H9 (cell line): ENCODE measurements around the gene SLC22A12. TPM values are rescaled to one million over a fixed set of nuclear protein-coding genes. Genes with fewer than 3 reads are reported as not detected.

Experiments
- DNase-seq: peaks from one replicate; pipeline ENCODE4 v3.0.0-alpha.2; 2017
- H2AFZ ChIP-seq: one replicate; pipeline ENCODE4 v1.6.1; 2013; ENCODE audit warnings: mild to moderate bottlenecking, low read length, control low read depth, moderate library complexity
- H2AK5ac ChIP-seq: 2 replicates; pipeline ENCODE4 v1.6.1; 2013; ENCODE audit warnings: low read length, control low read depth, mixed read lengths; ENCODE audit not compliant: insufficient read length
- H2BK120ac ChIP-seq: one replicate; pipeline ENCODE4 v1.6.1; 2013; ENCODE audit warnings: low read depth, mild to moderate bottlenecking, low read length, control low read depth, inconsistent platforms; ENCODE audit not compliant: poor library complexity, severe bottlenecking
- H2BK12ac ChIP-seq: 2 replicates; pipeline ENCODE4 v1.6.1; 2013; ENCODE audit warnings: low read length, control low read depth, mixed read lengths, low read depth; ENCODE audit not compliant: insufficient read length
- H2BK15ac ChIP-seq: 2 replicates; pipeline ENCODE4 v1.6.1; 2013; ENCODE audit warnings: low read depth, low read length, control low read depth
- H2BK20ac ChIP-seq: one replicate; pipeline ENCODE4 v1.6.1; 2013; ENCODE audit warnings: low read depth, mild to moderate bottlenecking, low read length, control low read depth, inconsistent platforms; ENCODE audit not compliant: poor library complexity, severe bottlenecking
- H2BK5ac ChIP-seq: 2 replicates; pipeline ENCODE4 v1.6.1; 2013; ENCODE audit warnings: low read length, control low read depth, mixed read lengths; ENCODE audit not compliant: insufficient read length
- H3K14ac ChIP-seq: 2 replicates; pipeline ENCODE4 v1.6.1; 2013; ENCODE audit warnings: low read length, control low read depth; ENCODE audit not compliant: insufficient read depth
- H3K18ac ChIP-seq: 2 replicates; pipeline ENCODE4 v1.6.1; 2013; ENCODE audit warnings: low read depth, mild to moderate bottlenecking, mixed read lengths, low read length, control low read depth; ENCODE audit not compliant: insufficient read length
- H3K23ac ChIP-seq: 2 replicates; pipeline ENCODE4 v1.6.1; 2013; ENCODE audit warnings: low read length, control low read depth, mixed read lengths, low read depth; ENCODE audit not compliant: insufficient read length
- H3K23me2 ChIP-seq: 2 replicates; pipeline ENCODE4 v1.6.1; 2013; ENCODE audit warnings: low read depth, mild to moderate bottlenecking, mixed read lengths, low read length, control low read depth; ENCODE audit not compliant: insufficient read length, poor library complexity, severe bottlenecking
- H3K27ac ChIP-seq: 2 replicates; pipeline ENCODE4 v1.5.1; 2013; ENCODE audit warnings: low read length, control low read depth, mixed read lengths, low read depth; ENCODE audit not compliant: insufficient read length
- H3K27me3 ChIP-seq: 2 replicates; pipeline ENCODE4 v1.6.1; 2013; ENCODE audit warnings: low read length, control low read depth, inconsistent platforms; ENCODE audit not compliant: insufficient read depth
- H3K4ac ChIP-seq: 2 replicates; pipeline ENCODE4 v1.6.1; 2013; ENCODE audit warnings: low read depth, mild to moderate bottlenecking, control low read depth, inconsistent platforms, low read length, moderate library complexity
- H3K4me1 ChIP-seq: 2 replicates; pipeline ENCODE4 v1.6.1; 2013; ENCODE audit warnings: low read length, control low read depth, inconsistent platforms; ENCODE audit not compliant: insufficient read depth
- H3K4me2 ChIP-seq: 2 replicates; pipeline ENCODE4 v1.6.1; 2013; ENCODE audit warnings: low read length, control low read depth, mixed read lengths; ENCODE audit not compliant: insufficient read length, insufficient read depth
- H3K56ac ChIP-seq: 2 replicates; pipeline ENCODE4 v1.6.1; 2013; ENCODE audit warnings: low read depth, mild to moderate bottlenecking, mixed read lengths, low read length, control low read depth; ENCODE audit not compliant: insufficient read length
- H3K79me1 ChIP-seq: 2 replicates; pipeline ENCODE4 v1.6.1; 2013; ENCODE audit warnings: low read depth, mild to moderate bottlenecking, moderate library complexity, low read length, control low read depth, inconsistent platforms; ENCODE audit not compliant: insufficient read depth, poor library complexity, severe bottlenecking
- H3K79me2 ChIP-seq: 2 replicates; pipeline ENCODE4 v1.6.1; 2013; ENCODE audit warnings: low read length, control low read depth, inconsistent platforms; ENCODE audit not compliant: insufficient read depth
- H3K9ac ChIP-seq: 2 replicates; pipeline ENCODE4 v1.6.1; 2013; ENCODE audit warnings: low read length, control low read depth, mixed read lengths; ENCODE audit not compliant: insufficient read length; ENCODE audit errors: extremely low read depth
- H3K9me3 ChIP-seq: one replicate; pipeline ENCODE4 v1.6.1; 2013; ENCODE audit warnings: low read depth, low read length, inconsistent platforms; ENCODE audit not compliant: control insufficient read depth
- H3T11ph ChIP-seq: one replicate; pipeline ENCODE4 v1.6.1; 2013; ENCODE audit warnings: mild to moderate bottlenecking, low read length, control low read depth, inconsistent platforms
- H4K20me1 ChIP-seq: one replicate; pipeline ENCODE4 v1.6.1; 2013; ENCODE audit not compliant: control insufficient read depth, insufficient read length, insufficient read depth
- H4K5ac ChIP-seq: 2 replicates; pipeline ENCODE4 v1.6.1; 2013; ENCODE audit warnings: low read depth, mild to moderate bottlenecking, mixed read lengths, low read length, control low read depth; ENCODE audit not compliant: insufficient read length
- H4K8ac ChIP-seq: replicated peaks from 2 replicates; pipeline ENCODE4 v1.6.1; 2013; ENCODE audit warnings: low read length, control low read depth, mixed read lengths, low read depth; ENCODE audit not compliant: insufficient read length
- H4K91ac ChIP-seq: 2 replicates; pipeline ENCODE4 v1.6.1; 2013; ENCODE audit warnings: low read depth, mild to moderate bottlenecking, moderate library complexity, mixed read lengths, low read length, control low read depth; ENCODE audit not compliant: insufficient read length
- H3K27ac Mint-ChIP-seq, 3 experiments: 2 replicates in 2 of 3; 3 replicates in 1 of 3; pipeline ENCODE4 v1.8.0; 2020 to 2021; ENCODE audit warnings: mixed read lengths in 3 of 3, mild to moderate bottlenecking in 1 of 3, moderate library complexity in 1 of 3
- H3K27me3 Mint-ChIP-seq: 2 replicates; pipeline ENCODE4 v1.8.0; 2021; ENCODE audit warnings: low read depth, mild to moderate bottlenecking, moderate library complexity, mixed read lengths
- H3K36me3 Mint-ChIP-seq, 3 experiments: 2 replicates in 2 of 3; 3 replicates in 1 of 3; pipeline ENCODE4 v1.8.0; 2020 to 2021; ENCODE audit warnings: low read depth in 3 of 3, mixed read lengths in 3 of 3; ENCODE audit not compliant: insufficient read depth in 1 of 3
- H3K4me1 Mint-ChIP-seq, 2 experiments: 2 replicates each; pipeline ENCODE4 v1.8.0; 2020; ENCODE audit warnings: mixed read lengths in 2 of 2
- H3K4me3 Mint-ChIP-seq, 2 experiments: 2 replicates in 1 of 2; 3 replicates in 1 of 2; pipeline ENCODE4 v1.8.0; 2020 to 2021; ENCODE audit warnings: mild to moderate bottlenecking in 2 of 2, mixed read lengths in 2 of 2, moderate library complexity in 1 of 2
- H3K9me3 Mint-ChIP-seq, 2 experiments: 2 replicates in 1 of 2; 3 replicates in 1 of 2; pipeline ENCODE4 v1.8.0; 2020; ENCODE audit warnings: mild to moderate bottlenecking in 2 of 2, mixed read lengths in 2 of 2, moderate library complexity in 1 of 2
- WGBS: extraction: QIAGEN DNeasy Blood & Tissue Kit; methylation state at CpG from one replicate; pipeline ENCODE4 v1.1.7; 2013; ENCODE audit warnings: missing lambda C conversion rate, low lambda C conversion rate, mixed read lengths; ENCODE audit not compliant: insufficient read length; ENCODE audit errors: extremely low coverage; 5-methylcytosine and 5-hydroxymethylcytosine counted together
- total RNA-seq: library from RNA; stranded (reverse); gene quantifications from 2 replicates; pipeline ENCODE4 v1.2.1, GENCODE V29; 2021
- TF ChIP-seq, protein P1 (sequence below): fragments of 200-600 bp; sonication (generic); conservative IDR thresholded peaks from 3 replicates; pipeline ENCODE4 v1.8.0; 2021; ENCODE audit warnings: antibody characterized with exemption, mild to moderate bottlenecking

SLC22A12 gene
- total RNA-seq, 1 experiment from 2014 or later = not detected

DNA sequence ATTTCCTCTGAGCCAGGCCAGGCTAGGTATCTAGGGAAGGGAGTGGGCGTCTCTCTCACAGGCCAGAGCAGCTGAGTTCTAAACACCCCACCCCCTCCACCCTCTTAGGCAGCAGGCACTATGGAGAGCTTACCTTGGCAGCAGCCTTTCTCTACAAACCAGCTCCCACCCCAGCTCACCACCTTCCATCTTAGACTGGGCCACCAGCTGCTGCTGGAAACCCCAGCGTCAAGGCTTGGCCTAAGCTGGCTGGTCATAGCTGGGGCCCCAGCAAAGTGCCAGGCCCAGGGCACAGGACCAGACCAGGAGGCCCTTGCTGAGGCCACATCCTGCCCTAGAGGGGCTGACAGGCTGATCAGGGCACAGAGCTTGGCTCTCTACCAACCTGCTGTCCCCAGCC lies 20.2 kb downstream of the SLC22A12 start:
- H2BK5ac ChIP-seq = no peak overlapping the region
- no peak overlapping the region; the same call in 1 of the 2 replicates for H3K14ac ChIP-seq
- Mint-ChIP-seq H3K27ac (no peak overlapping the region), H3K4me1 (peaks cover 0 to 23% of the 10 kb centered on the region in 2 experiments), H3K9me3 (no peaks in the 10 kb centered on the region), H3K4me3 (no peak overlapping the region), H3K27me3 (peaks cover 14% of the 10 kb centered on the region), H3K36me3 (peaks cover 0 to 3% (median 0%) of the 10 kb centered on the region in 3 experiments; a peak in 1 of 7 replicates)
- no peaks in the 10 kb centered on the region for H3K79me1 ChIP-seq
- H3K9me3 ChIP-seq = no peaks in the 10 kb centered on the region
- H3K4ac ChIP-seq = no peak overlapping the region
- TF ChIP-seq, protein P1, sequence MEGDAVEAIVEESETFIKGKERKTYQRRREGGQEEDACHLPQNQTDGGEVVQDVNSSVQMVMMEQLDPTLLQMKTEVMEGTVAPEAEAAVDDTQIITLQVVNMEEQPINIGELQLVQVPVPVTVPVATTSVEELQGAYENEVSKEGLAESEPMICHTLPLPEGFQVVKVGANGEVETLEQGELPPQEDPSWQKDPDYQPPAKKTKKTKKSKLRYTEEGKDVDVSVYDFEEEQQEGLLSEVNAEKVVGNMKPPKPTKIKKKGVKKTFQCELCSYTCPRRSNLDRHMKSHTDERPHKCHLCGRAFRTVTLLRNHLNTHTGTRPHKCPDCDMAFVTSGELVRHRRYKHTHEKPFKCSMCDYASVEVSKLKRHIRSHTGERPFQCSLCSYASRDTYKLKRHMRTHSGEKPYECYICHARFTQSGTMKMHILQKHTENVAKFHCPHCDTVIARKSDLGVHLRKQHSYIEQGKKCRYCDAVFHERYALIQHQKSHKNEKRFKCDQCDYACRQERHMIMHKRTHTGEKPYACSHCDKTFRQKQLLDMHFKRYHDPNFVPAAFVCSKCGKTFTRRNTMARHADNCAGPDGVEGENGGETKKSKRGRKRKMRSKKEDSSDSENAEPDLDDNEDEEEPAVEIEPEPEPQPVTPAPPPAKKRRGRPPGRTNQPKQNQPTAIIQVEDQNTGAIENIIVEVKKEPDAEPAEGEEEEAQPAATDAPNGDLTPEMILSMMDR = no peak
- no peak overlapping the region for H4K5ac ChIP-seq
- H4K8ac ChIP-seq = no peak overlapping the region
- H3K18ac ChIP-seq = no peak overlapping the region
- no peak overlapping the region for H2BK12ac ChIP-seq
- WGBS = no CpG with 5 or more reads among the region's 2 CpGs
- H3K79me2 ChIP-seq = no peaks in the 10 kb centered on the region
- no peaks in the 10 kb centered on the region for H3K4me1 ChIP-seq
- no peak overlapping the region for H3K23ac ChIP-seq
- H2BK120ac ChIP-seq = no peak overlapping the region
- H4K91ac ChIP-seq = no peak overlapping the region
- H3K9ac ChIP-seq = no peak overlapping the region
- no peak overlapping the region for H3K27ac ChIP-seq
- DNase-seq = no peak
- H3K23me2 ChIP-seq = no peaks in the 10 kb centered on the region
- H2BK20ac ChIP-seq = no peak overlapping the region
- no peak overlapping the region for H3K4me2 ChIP-seq
- no peak overlapping the region for H2BK15ac ChIP-seq
- no peak overlapping the region for H3K56ac ChIP-seq
- no peak overlapping the region for H2AK5ac ChIP-seq
- no peaks in the 10 kb centered on the region for H4K20me1 ChIP-seq
- no peaks in the 10 kb centered on the region; the same call in 1 of the 2 replicates for H3K27me3 ChIP-seq
- no peak overlapping the region for H3T11ph ChIP-seq
- H2AFZ ChIP-seq = no peak overlapping the region
